ENCODE data around the gene BMF.

DNA sequence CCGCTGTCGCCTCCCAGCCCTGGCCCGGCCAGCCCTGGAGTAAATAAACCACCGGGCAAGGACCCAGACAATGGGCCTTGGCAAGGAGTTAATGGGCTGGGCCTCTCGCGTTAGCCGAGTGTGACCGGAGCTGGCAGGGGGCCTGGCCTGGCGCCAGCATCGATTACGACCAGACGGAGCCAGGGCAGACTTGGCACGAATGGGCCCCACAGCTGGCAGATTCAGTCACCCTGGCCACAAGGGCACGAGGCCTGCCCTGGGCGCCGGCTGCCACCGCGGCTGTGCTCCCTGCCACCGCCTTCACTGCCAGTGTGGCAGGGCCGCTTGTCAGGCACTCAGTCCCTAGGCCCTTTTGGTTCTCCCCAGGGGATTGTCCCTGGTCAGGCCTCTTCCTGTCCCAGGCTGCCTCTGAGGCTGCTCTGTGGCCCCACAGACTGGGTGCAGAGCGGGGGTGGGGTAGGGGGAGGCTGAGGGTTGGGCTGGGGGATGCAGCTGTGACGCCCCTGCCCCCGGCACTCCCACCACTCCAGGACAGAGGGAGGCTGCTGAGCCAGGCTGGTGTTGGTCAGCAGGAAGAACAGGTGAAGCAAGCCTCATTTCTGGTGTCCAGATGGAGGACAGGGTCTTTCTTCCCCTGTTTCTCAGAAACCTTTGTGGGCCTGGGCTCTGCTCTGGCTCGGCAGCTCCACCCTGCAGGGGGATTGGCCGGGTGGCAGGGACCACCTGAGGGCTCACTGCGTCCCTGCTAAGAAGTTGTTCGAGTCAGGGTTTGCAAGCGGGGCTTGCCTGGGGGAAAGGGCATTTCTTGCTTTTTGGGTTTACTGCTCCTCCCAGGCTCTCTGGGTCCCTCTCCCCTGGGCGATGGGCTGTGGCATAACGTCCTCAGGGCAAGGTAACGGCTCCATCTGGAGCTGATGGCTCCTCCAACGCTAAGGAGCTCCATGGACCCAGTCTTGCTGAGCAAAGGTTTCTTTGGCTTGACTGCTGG is 39.2 kb downstream of the BMF start:
- peak; percentile 55; the same call in 1 of the 2 replicates for TF ChIP-seq GATA2 (IDR thresholded peaks at IDR 0.05; ENCODE audit: low read depth, low read length)
- TF ChIP-seq GATA3 (IDR thresholded peaks at IDR 0.05; ENCODE audit: low read depth, low read length): no peak
